C4-2B (cell line): ENCODE measurements around the gene NEO1.

ENCODE experiments used
- H3K27ac ChIP-seq: fragments of 450-650 bp; 2 replicates; pipeline ENCODE4 v1.5.1; 2017
- ZFX ChIP-seq: fragments of 450-650 bp; IDR thresholded peaks from 2 replicates; pipeline ENCODE4 v1.6.1; 2017
- TF ChIP-seq, protein P1 (sequence below): fragments of 450-650 bp; conservative IDR thresholded peaks from 2 replicates; pipeline ENCODE4 v1.5.1; 2017; ENCODE audit warnings: mild to moderate bottlenecking

The NEO1 gene

DNA sequence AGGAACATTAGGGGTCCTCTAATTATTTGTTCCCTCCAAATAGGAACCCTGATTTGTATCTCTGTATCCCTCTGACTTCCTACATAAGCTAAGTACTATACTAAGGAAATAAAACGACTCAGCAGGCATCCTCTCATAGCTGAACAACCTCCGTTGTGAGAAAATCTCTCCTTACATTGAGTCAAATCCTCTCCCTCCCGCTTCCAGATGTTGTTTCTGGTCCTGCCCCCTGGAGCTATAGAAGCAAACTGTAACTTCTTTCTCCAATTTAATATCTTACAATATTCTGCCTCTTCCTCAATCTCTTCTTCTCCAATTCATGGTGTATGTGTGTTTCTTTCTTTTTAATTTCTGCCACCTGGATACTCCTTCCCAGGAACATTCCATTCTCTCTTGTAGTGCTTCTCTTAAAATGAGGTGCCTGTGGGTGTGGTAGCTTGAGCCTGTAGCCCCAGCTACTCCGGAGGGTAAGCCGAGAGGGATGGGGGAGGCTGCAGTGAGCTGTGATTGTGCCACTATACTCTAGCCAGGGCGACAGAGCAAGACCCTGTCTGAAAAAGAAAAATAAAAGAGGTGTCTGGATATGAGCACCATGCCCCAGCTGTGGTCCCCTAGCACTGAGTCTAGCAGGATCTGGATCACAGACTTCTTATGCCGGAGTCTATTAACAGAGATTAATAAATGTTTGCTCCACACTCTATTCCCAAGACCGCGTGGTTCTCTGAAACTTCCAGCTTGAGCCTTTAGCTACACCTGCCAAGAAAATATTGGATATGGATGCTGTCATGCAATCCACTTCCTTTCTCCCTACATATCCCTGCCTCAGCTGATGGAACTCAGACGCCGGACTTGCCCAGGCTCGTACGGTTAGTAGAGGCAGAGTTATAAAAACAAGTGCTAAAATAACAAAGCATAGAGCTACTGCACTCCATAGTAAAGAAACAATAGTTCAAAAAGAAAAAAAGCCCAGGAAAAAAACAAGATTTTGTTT is 42.9 kb upstream of the NEO1 start:
- H3K27ac ChIP-seq = no peak overlapping the region
- no peak for TF ChIP-seq ZFX
- TF ChIP-seq, protein P1, sequence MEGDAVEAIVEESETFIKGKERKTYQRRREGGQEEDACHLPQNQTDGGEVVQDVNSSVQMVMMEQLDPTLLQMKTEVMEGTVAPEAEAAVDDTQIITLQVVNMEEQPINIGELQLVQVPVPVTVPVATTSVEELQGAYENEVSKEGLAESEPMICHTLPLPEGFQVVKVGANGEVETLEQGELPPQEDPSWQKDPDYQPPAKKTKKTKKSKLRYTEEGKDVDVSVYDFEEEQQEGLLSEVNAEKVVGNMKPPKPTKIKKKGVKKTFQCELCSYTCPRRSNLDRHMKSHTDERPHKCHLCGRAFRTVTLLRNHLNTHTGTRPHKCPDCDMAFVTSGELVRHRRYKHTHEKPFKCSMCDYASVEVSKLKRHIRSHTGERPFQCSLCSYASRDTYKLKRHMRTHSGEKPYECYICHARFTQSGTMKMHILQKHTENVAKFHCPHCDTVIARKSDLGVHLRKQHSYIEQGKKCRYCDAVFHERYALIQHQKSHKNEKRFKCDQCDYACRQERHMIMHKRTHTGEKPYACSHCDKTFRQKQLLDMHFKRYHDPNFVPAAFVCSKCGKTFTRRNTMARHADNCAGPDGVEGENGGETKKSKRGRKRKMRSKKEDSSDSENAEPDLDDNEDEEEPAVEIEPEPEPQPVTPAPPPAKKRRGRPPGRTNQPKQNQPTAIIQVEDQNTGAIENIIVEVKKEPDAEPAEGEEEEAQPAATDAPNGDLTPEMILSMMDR = no peak

DNA sequence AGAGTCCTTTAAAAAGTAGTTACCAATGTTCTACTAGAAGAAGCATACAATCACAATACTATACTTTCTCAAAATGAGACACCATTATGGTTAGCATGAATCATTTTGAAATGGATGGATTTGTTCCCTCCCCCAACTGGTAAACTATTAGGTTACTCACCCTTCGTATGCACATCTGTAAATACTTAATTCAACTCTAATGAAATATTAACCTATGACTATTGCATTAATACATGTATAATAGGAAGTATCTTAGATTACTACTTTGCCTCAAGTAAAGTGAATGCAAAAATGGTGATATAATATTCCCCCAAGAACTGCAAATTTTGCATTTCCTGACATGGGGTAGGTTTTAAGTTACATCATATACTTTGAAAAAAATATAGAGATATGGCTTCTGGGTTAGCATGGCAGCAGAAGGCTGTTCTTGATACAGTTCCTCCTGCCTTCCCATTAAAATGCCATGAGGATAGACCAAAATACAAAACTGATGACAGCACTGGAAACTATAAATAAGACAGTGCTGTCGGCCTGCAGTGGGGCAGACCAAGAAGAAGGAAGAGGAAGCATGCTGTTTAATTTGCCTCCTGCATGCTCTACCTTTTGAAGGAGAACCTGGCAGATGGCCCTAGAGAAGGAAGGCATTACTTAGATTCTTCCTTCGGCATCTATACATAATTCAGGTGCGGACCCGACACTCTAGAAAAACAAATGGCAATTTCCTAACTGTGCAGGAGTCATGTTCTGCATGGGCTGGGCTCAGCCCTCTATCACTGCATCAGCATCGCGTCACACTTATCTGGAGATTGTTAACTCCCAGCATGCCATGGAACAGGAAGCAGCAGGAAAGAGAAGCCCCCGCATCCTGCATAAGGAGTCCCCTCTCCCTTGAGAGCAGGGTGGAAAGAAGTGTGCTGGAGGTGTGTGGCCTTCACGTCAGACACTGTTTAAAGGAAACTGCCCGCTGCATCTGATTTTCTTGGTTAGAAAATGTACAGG is 41.8 kb upstream of the NEO1 start:
- TF ChIP-seq, protein P1 = no peak
- TF ChIP-seq ZFX = no peak
- no peak overlapping the region for H3K27ac ChIP-seq

DNA sequence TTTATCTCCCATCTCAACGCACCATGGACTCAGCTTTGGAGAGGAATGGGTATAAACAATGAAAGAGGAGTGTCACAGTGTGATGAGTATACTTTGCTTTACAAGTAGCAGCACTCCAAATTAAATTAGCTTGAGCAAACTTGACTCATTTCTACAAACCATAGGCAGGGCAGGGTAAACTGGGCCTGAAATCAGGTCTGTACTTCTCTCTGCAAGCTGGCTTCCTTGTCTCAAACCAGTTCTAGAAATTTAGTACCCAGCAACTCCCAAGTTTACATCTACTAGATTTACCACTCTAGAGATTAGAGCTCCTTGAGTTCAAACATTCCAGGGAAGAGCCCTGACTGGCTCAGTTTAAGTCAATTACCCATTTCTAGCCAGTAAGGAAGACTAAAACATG is 37.4 kb upstream of the NEO1 start:
- H3K27ac ChIP-seq = no peak overlapping the region

DNA sequence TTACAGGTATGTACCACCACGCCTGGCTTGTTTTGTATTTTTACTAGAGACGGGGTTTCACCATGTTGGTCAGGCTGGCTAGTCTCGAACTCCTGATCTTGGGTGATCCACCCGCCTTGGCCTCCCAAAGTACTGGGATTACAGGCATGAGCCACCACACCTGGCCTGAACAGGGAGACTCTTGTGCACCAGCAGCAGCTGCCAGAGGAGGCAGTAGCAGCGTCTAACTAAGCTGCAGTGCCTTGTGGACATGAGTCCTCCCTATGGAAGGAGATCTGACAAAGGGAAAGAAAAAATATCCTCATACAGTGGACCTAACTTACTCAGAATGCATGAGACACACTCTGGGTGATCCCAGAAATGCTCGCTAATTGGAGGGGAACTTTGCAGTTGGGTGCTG is 36.8 kb upstream of the NEO1 start:
- no peak for TF ChIP-seq ZFX
- TF ChIP-seq, protein P1 = no peak; the same call in 1 of the 2 replicates

More for the DNA sequence above, 37.4 kb upstream of the NEO1 start:
- TF ChIP-seq, protein P1 = no peak
- TF ChIP-seq ZFX = no peak

DNA sequence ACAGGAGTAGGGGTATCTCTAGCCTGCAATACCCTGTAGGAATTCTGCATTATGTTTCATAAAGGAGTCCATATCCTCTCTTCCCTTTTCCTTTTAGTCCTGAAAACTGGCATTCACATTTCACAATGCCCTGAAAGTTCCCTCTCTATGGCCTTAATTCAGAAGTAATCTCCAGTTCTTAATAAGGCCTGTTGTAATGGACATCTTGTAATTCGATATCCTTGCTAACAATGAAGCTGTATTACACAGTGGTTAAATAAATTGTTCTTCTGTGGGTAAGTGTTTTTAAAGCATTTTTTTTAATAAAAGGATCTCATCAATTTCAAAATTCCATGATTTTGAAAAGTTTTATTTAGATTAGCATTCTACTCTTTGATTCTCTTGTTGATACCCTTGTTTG is 34.3 kb upstream of the NEO1 start:
- no peak overlapping the region for H3K27ac ChIP-seq
- TF ChIP-seq, protein P1 = no peak
- TF ChIP-seq ZFX = no peak

More for the DNA sequence above, 36.8 kb upstream of the NEO1 start:
- H3K27ac ChIP-seq = no peak overlapping the region

DNA sequence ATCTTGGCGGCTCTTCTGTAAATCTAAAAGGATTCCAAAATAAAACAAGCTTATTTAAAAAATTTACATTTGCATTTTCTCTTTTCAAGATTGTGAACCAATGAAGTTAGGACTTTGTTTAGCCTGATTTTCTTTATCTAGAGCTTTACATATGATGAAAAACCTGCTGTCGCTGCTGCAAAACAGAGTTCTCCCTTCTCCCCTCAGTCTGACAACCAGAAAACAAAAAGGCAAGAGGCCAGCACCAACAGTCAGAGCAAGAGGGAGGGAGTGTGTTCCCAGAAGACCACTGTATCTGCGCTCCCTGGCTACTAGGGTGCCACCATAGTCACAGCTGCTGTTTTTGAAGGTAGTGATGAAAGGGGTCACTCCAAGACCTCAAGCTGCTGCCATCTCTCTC is 33.1 kb upstream of the NEO1 start:
- no peak overlapping the region for H3K27ac ChIP-seq
- no peak for TF ChIP-seq ZFX
- TF ChIP-seq, protein P1 = no peak
